Endothelial cell (in vitro differentiated cells): Measurements from ENCODE around the gene AGER. TPM values are rescaled to one million over a fixed set of nuclear protein-coding genes. Genes with fewer than 3 reads are reported as not detected.

Source experiments
- DNase-seq: peaks from one replicate; pipeline ENCODE4 v3.0.0; 2021; ENCODE audit warnings: low spot score
- H3K27ac Mint-ChIP-seq: one replicate; pipeline ENCODE4 v1.8.0; 2021; ENCODE audit warnings: mixed read lengths, inconsistent platforms; ENCODE audit not compliant: unreplicated experiment
- H3K27me3 Mint-ChIP-seq: one replicate; pipeline ENCODE4 v1.8.0; 2021; ENCODE audit warnings: mild to moderate bottlenecking, moderate library complexity, mixed read lengths, inconsistent platforms; ENCODE audit not compliant: unreplicated experiment
- H3K36me3 Mint-ChIP-seq: one replicate; pipeline ENCODE4 v1.8.0; 2021; ENCODE audit warnings: mild to moderate bottlenecking, low read depth, mixed read lengths, inconsistent platforms; ENCODE audit not compliant: unreplicated experiment
- H3K4me1 Mint-ChIP-seq: one replicate; pipeline ENCODE4 v1.8.0; 2021; ENCODE audit warnings: mild to moderate bottlenecking, mixed read lengths, inconsistent platforms; ENCODE audit not compliant: unreplicated experiment
- H3K4me3 Mint-ChIP-seq: one replicate; pipeline ENCODE4 v1.8.0; 2021; ENCODE audit warnings: mild to moderate bottlenecking, mixed read lengths, inconsistent platforms; ENCODE audit not compliant: unreplicated experiment
- H3K9me3 Mint-ChIP-seq: one replicate; pipeline ENCODE4 v1.8.0; 2021; ENCODE audit warnings: mixed read lengths, inconsistent platforms; ENCODE audit not compliant: unreplicated experiment
- total RNA-seq: library from RNA; stranded (reverse); fragmentation: NEBNext Ultra II Directional; extraction: Animal tissue kit (Norgen Biotek cat#: 25700); gene quantifications from one replicate; pipeline ENCODE4 v1.2.1, GENCODE V29; 2021; ENCODE audit not compliant: unreplicated experiment
- TF ChIP-seq, protein P1 (sequence below): fragments of 200-600 bp; sonication (generic); IDR thresholded peaks from one replicate; pipeline ENCODE4 v1.5.0; 2021; ENCODE audit warnings: antibody characterized with exemption; ENCODE audit not compliant: unreplicated experiment

AGER gene
- total RNA-seq, 1 donor from 2014 or later = 42.2 TPM

DNA sequence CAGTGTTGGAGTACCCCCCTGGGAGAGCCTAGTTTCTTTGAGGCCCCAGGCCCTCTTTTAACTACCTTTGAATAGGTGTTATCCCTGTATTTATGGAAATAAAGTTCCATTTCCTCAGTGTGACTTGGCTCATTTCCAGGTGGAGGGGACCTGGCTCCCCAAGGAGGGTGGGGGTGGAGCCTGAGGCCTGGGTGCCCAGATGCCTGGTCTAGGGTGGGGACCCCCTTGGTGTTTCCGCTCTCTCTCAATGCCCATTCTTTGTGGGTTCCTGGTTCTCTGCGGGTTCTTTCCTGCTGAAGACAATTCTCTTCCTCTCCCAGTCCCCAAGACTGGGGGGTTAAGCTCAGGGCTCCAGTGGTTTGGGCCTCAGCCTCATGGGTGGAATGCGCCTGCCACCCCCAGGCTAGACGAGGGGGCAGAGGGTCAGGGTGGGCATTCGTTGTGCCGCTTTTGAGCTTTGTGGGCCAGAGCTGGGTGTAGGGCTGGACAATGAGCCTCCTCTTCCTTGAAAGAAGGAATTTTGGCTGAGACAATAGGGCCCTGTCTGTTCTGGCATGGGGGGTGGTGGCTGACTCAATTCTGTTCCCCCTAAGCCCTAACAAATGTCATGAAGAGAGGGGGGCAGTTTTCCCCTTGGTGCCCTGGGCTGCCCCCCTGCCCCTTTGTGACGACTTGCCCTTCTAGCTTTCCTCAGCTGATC is 20.3 kb downstream of the AGER start:
- no peaks in the 10 kb centered on the region for H3K9me3 Mint-ChIP-seq
- TF ChIP-seq, protein P1, sequence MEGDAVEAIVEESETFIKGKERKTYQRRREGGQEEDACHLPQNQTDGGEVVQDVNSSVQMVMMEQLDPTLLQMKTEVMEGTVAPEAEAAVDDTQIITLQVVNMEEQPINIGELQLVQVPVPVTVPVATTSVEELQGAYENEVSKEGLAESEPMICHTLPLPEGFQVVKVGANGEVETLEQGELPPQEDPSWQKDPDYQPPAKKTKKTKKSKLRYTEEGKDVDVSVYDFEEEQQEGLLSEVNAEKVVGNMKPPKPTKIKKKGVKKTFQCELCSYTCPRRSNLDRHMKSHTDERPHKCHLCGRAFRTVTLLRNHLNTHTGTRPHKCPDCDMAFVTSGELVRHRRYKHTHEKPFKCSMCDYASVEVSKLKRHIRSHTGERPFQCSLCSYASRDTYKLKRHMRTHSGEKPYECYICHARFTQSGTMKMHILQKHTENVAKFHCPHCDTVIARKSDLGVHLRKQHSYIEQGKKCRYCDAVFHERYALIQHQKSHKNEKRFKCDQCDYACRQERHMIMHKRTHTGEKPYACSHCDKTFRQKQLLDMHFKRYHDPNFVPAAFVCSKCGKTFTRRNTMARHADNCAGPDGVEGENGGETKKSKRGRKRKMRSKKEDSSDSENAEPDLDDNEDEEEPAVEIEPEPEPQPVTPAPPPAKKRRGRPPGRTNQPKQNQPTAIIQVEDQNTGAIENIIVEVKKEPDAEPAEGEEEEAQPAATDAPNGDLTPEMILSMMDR = no peak
- DNase-seq = no peak
- peak overlapping the region; percentile 91 for H3K27ac Mint-ChIP-seq
- H3K4me3 Mint-ChIP-seq = no peak overlapping the region
- peaks cover 30% of the 10 kb centered on the region for H3K36me3 Mint-ChIP-seq
- peaks cover 31% of the 10 kb centered on the region for H3K4me1 Mint-ChIP-seq
- peaks cover 13% of the 10 kb centered on the region for H3K27me3 Mint-ChIP-seq

DNA sequence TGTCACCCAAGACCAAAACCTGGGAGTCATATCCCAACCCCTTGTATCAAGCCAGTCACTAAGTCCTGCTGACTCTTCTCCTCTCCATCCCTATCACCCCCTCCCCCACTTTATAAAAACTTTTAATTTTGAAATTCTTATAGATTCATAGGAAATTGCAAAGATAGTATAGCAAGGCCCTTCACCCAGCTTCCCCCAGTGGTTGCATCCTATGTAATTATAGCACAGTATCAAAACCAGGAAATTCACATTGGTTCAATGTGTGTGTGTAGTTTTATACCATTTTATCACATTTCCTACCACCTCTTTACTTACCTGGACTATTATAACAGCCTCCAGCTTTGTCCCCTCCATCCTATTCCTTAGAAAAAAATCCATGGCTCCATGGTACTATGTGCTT is 26.0 kb downstream of the AGER start:
- Mint-ChIP-seq H3K36me3 (peaks cover 18% of the 10 kb centered on the region), H3K9me3 (no peaks in the 10 kb centered on the region), H3K27me3 (peaks cover 3% of the 10 kb centered on the region), H3K4me1 (peaks cover 20% of the 10 kb centered on the region), H3K4me3 (peak overlapping the region; percentile 83), H3K27ac (no peak overlapping the region)
- TF ChIP-seq, protein P1 = no peak
- no peak for DNase-seq

DNA sequence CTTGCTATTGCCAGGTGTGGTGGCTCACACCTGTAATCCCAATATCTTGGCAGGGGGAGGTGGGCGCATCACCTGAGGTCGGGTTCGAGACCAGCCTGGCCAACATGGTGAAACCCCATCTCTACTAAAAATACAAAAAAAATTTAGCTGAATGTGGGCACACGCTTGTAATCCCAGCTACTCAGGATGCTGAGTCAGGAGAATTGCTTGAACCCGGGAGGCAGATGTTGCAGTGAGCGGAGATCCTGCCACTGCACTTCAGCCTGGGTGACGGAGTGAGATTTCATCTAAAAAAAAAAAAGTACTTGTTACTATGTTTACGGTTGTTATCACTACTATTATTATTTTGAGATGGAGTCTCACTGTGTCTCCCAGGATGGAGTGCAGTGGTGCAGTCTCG is 27.2 kb downstream of the AGER start:
- no peak for DNase-seq
- Mint-ChIP-seq H3K4me1 (peaks cover 23% of the 10 kb centered on the region), H3K27me3 (peaks cover 2% of the 10 kb centered on the region), H3K36me3 (peaks cover 11% of the 10 kb centered on the region), H3K27ac (no peak overlapping the region), H3K4me3 (no peak overlapping the region), H3K9me3 (no peaks in the 10 kb centered on the region)
- TF ChIP-seq, protein P1 = no peak

DNA sequence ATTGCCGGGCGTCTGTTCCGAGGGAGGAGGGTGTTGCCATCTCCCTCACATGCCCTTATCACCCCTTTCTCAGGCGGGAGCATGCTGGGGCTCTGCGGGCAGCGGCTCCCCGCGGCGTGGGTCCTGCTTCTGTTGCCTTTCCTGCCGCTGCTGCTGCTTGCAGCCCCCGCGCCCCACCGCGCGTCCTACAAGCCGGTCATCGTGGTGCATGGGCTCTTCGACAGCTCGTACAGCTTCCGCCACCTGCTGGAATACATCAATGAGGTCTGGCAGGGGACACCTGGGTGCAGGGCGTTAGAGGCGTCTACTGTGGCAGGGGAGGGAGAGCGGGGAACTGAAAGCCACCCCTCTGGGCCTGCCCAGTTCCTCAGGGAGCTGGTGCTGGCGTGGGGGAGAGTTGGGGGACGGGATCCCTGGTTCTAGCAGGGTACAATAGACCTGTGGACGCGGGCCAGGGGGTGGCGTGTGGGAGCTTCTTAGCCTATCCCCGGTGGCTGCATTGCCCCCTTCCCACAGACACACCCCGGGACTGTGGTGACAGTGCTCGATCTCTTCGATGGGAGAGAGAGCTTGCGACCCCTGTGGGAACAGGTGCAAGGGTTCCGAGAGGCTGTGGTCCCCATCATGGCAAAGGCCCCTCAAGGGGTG is 29.4 kb downstream of the AGER start:
- Mint-ChIP-seq H3K27ac (peak overlapping the region; percentile 94), H3K4me3 (peak overlapping the region; percentile 99)
- no peak for DNase-seq

More for the DNA sequence above, 29.4 kb downstream of the AGER start:
- Mint-ChIP-seq H3K27me3 (peaks cover 10% of the 10 kb centered on the region), H3K36me3 (peaks cover 17% of the 10 kb centered on the region), H3K9me3 (no peaks in the 10 kb centered on the region), H3K4me1 (peaks cover 35% of the 10 kb centered on the region)
- TF ChIP-seq, protein P1 = no peak
